OCI-LY1 (cell line): ENCODE data around the gene ADNP.

Experiments
- H2AFZ ChIP-seq: fragments of 200-600 bp; sonication (generic), shearing (Covaris generic); 2 replicates; pipeline ENCODE4 v1.6.0; 2014; ENCODE audit warnings: antibody characterized with exemption, mild to moderate bottlenecking, low read length
- H3F3A ChIP-seq: fragments of 200-600 bp; sonication (generic), shearing (Covaris generic); 2 replicates; pipeline ENCODE4 v1.6.0; 2014; ENCODE audit warnings: mild to moderate bottlenecking, antibody characterized with exemption, low read length, moderate library complexity; ENCODE audit not compliant: insufficient read depth
- H3K27ac ChIP-seq: fragments of 200-600 bp; sonication (generic); 2 replicates; pipeline ENCODE4 v1.5.1; 2014; ENCODE audit warnings: low read length, mixed run types, mild to moderate bottlenecking, low read depth; ENCODE audit not compliant: poor library complexity, severe bottlenecking
- H3K27me3 ChIP-seq: fragments of 200-600 bp; sonication (generic); 2 replicates; pipeline ENCODE4 v1.6.0; 2014; ENCODE audit warnings: antibody characterized with exemption, mild to moderate bottlenecking, low read length, moderate library complexity; ENCODE audit not compliant: insufficient read depth
- H3K36me3 ChIP-seq: fragments of 200-600 bp; sonication (generic); 2 replicates; pipeline ENCODE4 v1.6.1; 2014; ENCODE audit warnings: mild to moderate bottlenecking, antibody characterized with exemption, low read length, moderate library complexity, mixed read lengths; ENCODE audit not compliant: insufficient read depth
- H3K4me1 ChIP-seq: fragments of 200-600 bp; sonication (generic); 2 replicates; pipeline ENCODE4 v1.5.1; 2014; ENCODE audit warnings: mild to moderate bottlenecking, low read length, moderate library complexity; ENCODE audit not compliant: insufficient read depth, severe bottlenecking
- H3K4me2 ChIP-seq: fragments of 200-600 bp; sonication (generic), shearing (Covaris generic); 2 replicates; pipeline ENCODE4 v1.6.1; 2014; ENCODE audit warnings: low read length
- H3K4me3 ChIP-seq: fragments of 200-600 bp; sonication (generic); 2 replicates; pipeline ENCODE4 v1.5.1; 2014; ENCODE audit warnings: low read length, low read depth, mild to moderate bottlenecking, mixed read lengths; ENCODE audit not compliant: poor library complexity, severe bottlenecking
- H3K79me2 ChIP-seq: fragments of 200-600 bp; shearing (Covaris generic); 2 replicates; pipeline ENCODE4 v1.6.1; 2016; ENCODE audit warnings: mixed run types, low read length, mixed read lengths; ENCODE audit not compliant: insufficient read depth
- H3K9ac ChIP-seq: fragments of 200-600 bp; sonication (generic), shearing (Covaris generic); 2 replicates; pipeline ENCODE4 v1.6.1; 2014; ENCODE audit warnings: mild to moderate bottlenecking, low read length, mixed read lengths
- H3K9me2 ChIP-seq: fragments of 200-600 bp; sonication (generic), shearing (Covaris generic); 2 replicates; pipeline ENCODE4 v1.6.1; 2014; ENCODE audit warnings: low read depth, mild to moderate bottlenecking, low read length, mixed read lengths
- H3K9me3 ChIP-seq: fragments of 200-600 bp; shearing (Covaris generic); 2 replicates; pipeline ENCODE4 v1.6.1; 2014; ENCODE audit warnings: low read length, mixed read lengths
- H4K20me1 ChIP-seq: fragments of 200-600 bp; sonication (generic), shearing (Covaris generic); 2 replicates; pipeline ENCODE4 v1.6.0; 2016; ENCODE audit warnings: mild to moderate bottlenecking, low read length; ENCODE audit not compliant: insufficient read depth
- CTCF ChIP-seq: fragments of 200-600 bp; sonication (generic), shearing (Covaris generic); IDR thresholded peaks from 2 replicates; pipeline ENCODE4 v1.5.1; 2017; ENCODE audit warnings: mild to moderate bottlenecking, antibody characterized with exemption, low read length, moderate library complexity, mixed read lengths
- EZH2 ChIP-seq: fragments of 200-600 bp; sonication (generic), shearing (Covaris generic); IDR thresholded peaks from 2 replicates; pipeline ENCODE4 v1.8.0; 2017; ENCODE audit warnings: borderline replicate concordance, mixed run types, mild to moderate bottlenecking, antibody characterized with exemption, low read length, moderate library complexity, mixed read lengths

ADNP gene

GRCh38 chr20:50913690-50914375 is 17.4 kb downstream of the ADNP start:
- Histone ChIP-seq H3K36me3 (peaks cover 90% of the 10 kb centered on the region), H3K9me3 (no peaks in the 10 kb centered on the region), H3K4me2 (no peak overlapping the region), H3F3A (no peaks in the 10 kb centered on the region), H2AFZ (no peak overlapping the region), H3K4me3 (no peak overlapping the region), H3K79me2 (peaks cover 100% of the 10 kb centered on the region), H3K4me1 (peaks cover 38% of the 10 kb centered on the region), H3K27me3 (no peaks in the 10 kb centered on the region), H3K9me2 (no peaks in the 10 kb centered on the region), H3K27ac (no peak overlapping the region), H4K20me1 (peaks cover 14% of the 10 kb centered on the region; the same call in 1 of the 2 replicates), H3K9ac (no peak overlapping the region)
- TF ChIP-seq CTCF (no peak), EZH2 (no peak)

- H3K4me3 ChIP-seq = no peak overlapping the region
- H3K36me3 ChIP-seq = peaks cover 83% of the 10 kb centered on the region
Observed at GRCh38 chr20:50911716-50912115, 19.5 kb downstream of the ADNP start.

GRCh38 chr20:50911030-50911429 is 20.2 kb downstream of the ADNP start:
- H3K27ac ChIP-seq = no peak overlapping the region
- no peak overlapping the region for H3K9ac ChIP-seq
- H3K9me2 ChIP-seq = no peaks in the 10 kb centered on the region
- H4K20me1 ChIP-seq = peaks cover 11% of the 10 kb centered on the region; the same call in 1 of the 2 replicates
- H3K79me2 ChIP-seq = peaks cover 99% of the 10 kb centered on the region
- no peaks in the 10 kb centered on the region for H3F3A ChIP-seq
- H3K36me3 ChIP-seq = peaks cover 76% of the 10 kb centered on the region
- H3K4me1 ChIP-seq = peaks cover 10% of the 10 kb centered on the region
- H3K4me3 ChIP-seq = no peak overlapping the region
- H3K9me3 ChIP-seq = no peaks in the 10 kb centered on the region
- H2AFZ ChIP-seq = no peak overlapping the region
- no peak for TF ChIP-seq EZH2
- no peak for TF ChIP-seq CTCF
- no peaks in the 10 kb centered on the region for H3K27me3 ChIP-seq
- H3K4me2 ChIP-seq = no peak overlapping the region

More at GRCh38 chr20:50911716-50912115, 19.5 kb downstream of the ADNP start:
- Histone ChIP-seq H3K27ac (no peak overlapping the region), H4K20me1 (peaks cover 11% of the 10 kb centered on the region; the same call in 1 of the 2 replicates), H3K9me2 (no peaks in the 10 kb centered on the region), H3K9me3 (no peaks in the 10 kb centered on the region), H3K27me3 (no peaks in the 10 kb centered on the region), H2AFZ (no peak overlapping the region), H3K9ac (no peak overlapping the region), H3F3A (no peaks in the 10 kb centered on the region), H3K4me2 (no peak overlapping the region), H3K4me1 (peaks cover 17% of the 10 kb centered on the region), H3K79me2 (peaks cover 99% of the 10 kb centered on the region)
- no peak for TF ChIP-seq EZH2
- TF ChIP-seq CTCF = no peak
